Measurements from ENCODE around the gene MMAA.
"Not testable (repeated sequence)": the region's sequence is repeated elsewhere in the genome, so short reads cannot be mapped to it uniquely, and the experiment has no call there.

MMAA gene

DNA sequence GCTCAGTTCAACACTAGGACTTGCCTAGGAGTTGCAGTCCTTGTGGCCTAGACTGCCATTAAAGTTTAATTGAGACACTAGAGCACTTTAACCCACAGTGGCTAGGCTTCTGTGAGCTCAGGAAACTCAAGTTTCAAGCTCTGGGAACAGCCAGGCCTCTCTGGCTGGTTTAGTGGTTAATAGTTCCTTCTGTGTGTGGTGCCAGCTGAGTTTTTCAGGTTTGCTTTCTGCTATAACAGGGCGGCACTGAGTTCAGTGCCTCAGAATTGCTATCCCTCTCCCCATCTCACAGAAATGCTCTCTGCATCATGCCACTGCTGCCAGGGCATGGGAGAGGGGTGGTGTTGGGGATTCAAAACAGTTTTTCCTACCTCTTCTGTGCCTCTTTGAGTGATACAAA, 15.9 kb downstream of the MMAA start:
- DNase-seq (ENCODE audit: low read depth): no peak

- no peak for DNase-seq (ENCODE audit: low read depth)
Observed at GRCh38 chr4:145635630-145636029, 16.4 kb downstream of the MMAA start.

DNA sequence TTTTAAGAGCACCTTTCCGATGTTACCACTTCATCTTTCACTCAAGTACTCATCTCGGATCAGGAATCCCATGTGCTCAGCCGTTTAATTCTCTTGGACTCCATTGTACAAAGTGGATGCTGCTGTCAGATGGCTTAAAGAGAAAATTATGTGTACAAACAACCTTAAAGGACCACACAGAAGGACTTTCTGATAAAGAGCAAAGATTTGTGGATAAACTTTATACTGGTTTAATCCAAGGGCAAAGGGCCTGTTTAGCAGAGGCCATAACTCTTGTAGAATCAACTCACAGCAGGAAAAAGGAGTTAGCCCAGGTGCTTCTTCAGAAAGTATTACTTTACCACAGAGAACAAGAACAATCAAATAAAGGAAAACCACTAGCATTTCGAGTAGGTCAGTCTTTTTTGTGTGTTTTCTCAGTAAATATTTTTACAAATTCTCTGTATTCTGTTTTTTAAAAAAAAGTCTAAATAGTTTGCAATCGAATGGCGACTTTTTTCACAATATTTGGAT, 20.1 kb downstream of the MMAA start:
- no peak for DNase-seq (ENCODE audit: low read depth)

GRCh38 chr4:145640236-145640635, 21.1 kb downstream of the MMAA start:
- DNase-seq (ENCODE audit: low read depth): not testable (repeated sequence)

- no peak for DNase-seq (ENCODE audit: low read depth)
Observed at GRCh38 chr4:145643295-145643694, 24.1 kb downstream of the MMAA start.

- no peak for DNase-seq (ENCODE audit: low read depth)
Observed at GRCh38 chr4:145644699-145645098, 25.5 kb downstream of the MMAA start.

DNA sequence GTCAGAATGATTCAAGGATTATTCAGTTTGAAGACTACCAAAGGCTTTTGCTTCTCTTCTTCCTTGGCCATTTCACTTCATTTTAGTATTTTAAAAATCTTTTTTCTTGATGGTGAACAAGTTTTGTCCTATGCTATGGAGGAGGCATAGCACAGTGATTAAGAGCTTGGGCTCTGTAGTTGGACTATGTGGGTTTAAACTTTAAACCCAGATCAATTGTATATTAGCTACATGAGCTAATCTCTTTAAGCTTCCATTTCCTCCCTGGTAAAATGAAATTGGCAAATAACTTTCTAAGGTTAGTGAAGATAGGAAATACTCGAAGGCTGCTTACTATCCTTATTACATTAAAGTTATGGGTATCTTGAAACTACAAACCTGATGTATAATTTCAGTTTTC, 37.0 kb downstream of the MMAA start:
- DNase-seq (ENCODE audit: low read depth): no peak

DNA sequence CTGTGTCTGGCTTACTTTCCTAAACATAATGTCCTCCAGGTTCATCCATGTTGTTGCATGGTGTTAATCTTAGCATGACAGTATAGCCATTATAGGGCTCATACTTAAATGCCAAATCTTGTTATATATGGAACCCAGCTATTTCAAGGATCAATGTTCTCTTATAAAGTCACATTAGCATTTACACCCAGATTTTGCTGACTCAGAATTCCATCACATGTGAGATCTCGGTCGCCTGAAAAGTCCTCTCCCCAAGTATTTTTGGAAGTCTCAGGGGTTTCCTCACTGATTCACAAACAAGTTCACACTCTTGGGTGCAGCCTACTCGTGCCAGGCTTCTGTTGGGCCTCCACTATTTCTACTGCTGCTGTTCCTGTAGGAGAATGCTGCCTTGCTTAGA, 40.9 kb downstream of the MMAA start:
- DNase-seq (ENCODE audit: low read depth): no peak

DNA sequence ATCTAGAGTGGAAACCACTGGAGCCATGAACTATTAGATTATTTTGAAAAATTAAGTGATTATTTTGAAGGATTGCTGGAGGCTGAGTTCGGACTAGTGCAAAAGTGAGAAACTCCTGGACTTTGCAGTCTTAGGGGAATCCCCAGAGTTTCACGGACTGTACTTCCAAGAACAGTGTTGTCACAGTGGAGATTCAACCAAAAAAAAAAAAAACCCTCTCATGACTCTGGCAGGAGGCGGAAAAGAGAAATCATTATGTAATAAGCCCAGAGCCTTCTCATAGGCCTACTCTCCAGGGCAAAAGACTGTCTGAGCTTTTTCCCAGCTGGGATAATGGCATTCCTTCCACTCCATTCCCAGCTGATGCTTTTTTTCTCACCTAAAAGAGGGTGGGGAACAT, 44.0 kb downstream of the MMAA start:
- DNase-seq (ENCODE audit: low read depth): no peak

DNA sequence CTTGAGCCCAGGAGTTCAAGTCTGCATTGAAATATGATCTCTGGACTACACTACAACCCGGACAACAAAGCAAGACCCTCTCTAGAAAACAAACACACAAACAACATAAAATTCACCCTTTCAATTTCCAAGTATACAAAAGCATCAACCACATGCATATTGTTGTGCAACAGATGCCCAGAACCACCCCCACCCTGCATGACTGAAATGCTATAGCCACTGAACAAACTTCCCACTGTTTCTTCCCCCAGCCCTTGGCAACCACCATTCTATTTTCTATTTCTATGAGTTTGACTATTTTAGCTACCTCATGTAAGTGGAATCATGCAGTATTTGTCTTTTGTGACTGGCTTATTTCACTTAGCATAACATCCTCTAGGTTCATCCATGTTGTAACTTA, 46.6 kb downstream of the MMAA start:
- DNase-seq (ENCODE audit: low read depth): no peak

DNA sequence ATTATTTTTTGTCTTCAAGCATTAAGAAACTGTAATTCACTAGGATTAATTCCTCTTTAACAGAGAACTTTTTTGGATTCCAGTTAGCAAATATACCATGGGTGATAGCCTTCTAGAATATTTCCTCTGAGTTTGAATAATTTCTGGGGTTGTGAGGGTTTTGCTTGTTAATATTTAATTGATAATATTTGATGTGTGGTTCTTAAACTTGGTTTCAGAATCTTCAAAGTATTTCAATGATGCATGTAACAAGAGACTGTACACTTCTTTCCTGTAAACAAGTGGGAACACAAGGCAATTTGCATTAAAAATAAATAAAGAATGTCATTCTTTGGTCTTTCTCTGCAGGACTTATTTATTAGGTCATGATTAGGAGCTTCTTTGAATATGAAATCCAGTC, 51.2 kb downstream of the MMAA start:
- no peak for DNase-seq (ENCODE audit: low read depth)

DNA sequence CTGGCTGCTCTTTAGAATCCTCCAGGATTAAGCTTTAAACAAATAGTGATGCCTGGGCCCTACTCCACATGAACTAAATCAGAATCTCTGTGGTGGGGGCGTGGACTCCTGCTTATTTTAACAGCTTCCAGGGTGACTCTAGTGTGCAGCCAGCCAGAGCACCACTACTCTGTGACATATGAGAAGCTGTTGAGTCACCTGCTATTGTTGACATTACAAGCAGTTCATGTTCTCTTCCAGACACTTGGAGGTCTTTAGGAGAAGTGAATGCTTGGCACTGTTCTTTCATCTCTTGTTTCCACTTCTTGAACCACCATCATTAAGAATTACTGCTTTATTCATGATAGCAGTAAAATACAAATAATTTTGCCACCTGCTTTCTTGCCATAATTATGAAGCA, 60.3 kb downstream of the MMAA start:
- no peak for DNase-seq (ENCODE audit: low read depth)

DNA sequence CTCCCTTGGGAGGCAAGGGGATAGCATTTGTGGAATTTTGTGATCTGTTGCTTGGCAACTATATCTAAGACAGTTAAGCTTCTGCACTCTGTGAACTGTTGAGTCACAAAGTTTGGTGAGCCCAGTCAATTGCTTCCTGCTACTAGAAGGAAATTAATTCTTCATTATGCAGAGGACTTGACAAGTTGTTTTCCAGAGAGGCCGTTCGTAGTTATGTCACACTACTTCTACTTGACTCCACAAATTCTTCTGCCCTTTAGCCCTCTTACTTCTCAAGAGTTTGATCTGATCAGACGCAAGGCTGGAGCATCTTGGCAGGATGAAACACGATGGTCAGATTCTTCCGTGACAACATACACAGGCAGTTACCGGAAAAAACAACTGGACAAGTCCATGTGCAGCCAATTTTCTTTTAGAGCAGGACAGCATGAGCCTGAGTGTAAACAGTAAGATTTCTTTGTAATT, 60.8 kb downstream of the MMAA start, which contains the start of gene C4orf51:
C4orf51 (plus strand) TSS at position 156 of the 465 bp plus-strand sequence; CDS start at position 214, 58 bp downstream.
- no peak for DNase-seq (ENCODE audit: low read depth)

DNA sequence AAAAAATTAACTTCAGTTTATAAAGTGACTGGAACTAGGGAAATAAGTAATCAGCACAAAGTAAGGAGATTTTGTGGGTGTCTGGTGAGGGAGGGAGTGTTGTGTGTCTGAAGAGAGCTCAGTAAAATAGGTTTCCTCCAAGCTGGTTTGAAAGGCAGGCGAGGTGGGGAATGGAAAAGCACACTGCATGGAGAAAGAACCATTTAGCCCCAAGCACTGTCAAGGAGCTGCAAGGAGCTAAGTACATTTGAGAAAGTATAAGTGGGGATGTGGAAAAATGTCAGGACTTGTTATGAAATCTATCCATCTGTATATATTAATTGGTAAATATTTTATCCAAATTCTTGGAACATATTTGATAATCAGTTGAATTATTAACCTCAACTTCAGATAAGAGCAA, 61.7 kb downstream of the MMAA start:
- DNase-seq (ENCODE audit: low read depth): no peak

GRCh38 chr4:145681518-145681917, 62.3 kb downstream of the MMAA start:
- DNase-seq (ENCODE audit: low read depth): no peak

- DNase-seq (ENCODE audit: low read depth): no peak
Observed at GRCh38 chr4:145681956-145682355, 62.8 kb downstream of the MMAA start.

DNA sequence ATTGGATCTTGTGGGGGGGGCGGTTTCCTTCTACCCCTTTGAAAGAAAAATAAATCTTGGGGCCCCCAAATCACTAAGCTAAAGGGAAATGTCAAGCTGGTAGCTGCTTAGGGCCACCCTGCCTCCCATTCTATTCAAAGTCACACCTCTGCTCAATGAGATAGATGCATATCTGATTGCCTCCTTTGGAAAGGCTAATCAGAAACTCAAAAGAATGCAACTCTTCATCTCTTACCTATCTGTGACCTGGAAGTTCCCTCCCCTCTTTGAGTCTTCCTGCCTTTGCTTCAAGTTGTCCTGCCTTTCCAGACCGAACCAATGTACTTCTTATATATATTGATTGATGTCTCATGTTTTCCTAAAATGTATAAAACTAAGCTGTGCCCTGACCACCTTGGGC, 67.8 kb downstream of the MMAA start:
- no peak for DNase-seq (ENCODE audit: low read depth)

GRCh38 chr4:145690610-145691009, 71.4 kb downstream of the MMAA start:
- no peak for DNase-seq (ENCODE audit: low read depth)

- not testable (repeated sequence) for DNase-seq (ENCODE audit: low read depth)
Observed at GRCh38 chr4:145691416-145691815, 72.2 kb downstream of the MMAA start.

DNA sequence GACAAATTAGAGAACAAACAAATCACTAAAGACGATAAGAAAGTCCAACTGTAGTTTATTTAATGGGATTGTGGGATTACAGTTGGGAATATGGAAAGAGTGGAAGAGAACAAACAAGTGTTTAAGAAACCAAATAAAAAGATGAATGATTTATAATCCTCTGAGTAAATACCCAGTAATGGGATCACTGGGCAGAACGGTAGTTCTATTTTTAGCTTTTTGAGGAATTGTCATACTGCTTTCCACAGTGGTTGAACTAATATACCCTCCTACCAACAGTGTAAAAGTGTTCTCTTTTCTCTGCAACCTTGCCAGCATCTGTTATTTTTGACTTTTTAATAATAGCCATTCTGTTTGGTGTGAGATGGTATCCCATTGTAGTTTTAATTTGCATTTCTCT, 75.7 kb downstream of the MMAA start:
- DNase-seq (ENCODE audit: low read depth): no peak

DNA sequence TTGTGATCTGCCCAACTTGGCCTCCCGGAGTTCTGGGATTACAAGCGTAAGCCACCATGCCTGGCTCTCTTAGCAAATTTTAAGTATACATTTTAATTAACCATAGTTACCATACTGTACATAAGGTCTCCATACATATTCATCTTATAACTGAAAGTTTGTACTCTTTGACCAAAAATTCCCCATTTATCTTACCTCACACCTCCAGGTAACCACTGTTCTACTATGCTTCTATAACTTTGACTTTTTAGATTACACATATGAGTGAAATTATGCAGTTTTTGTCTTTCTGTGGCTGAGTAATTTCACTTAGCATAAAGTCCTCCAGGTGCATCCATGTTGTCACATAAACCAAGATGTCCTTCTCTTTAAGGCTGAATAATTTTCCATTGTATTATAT, 78.1 kb downstream of the MMAA start:
- DNase-seq (ENCODE audit: low read depth): no peak

- DNase-seq (ENCODE audit: low read depth): no peak
Observed at GRCh38 chr4:145698507-145698906, 79.3 kb downstream of the MMAA start.

DNA sequence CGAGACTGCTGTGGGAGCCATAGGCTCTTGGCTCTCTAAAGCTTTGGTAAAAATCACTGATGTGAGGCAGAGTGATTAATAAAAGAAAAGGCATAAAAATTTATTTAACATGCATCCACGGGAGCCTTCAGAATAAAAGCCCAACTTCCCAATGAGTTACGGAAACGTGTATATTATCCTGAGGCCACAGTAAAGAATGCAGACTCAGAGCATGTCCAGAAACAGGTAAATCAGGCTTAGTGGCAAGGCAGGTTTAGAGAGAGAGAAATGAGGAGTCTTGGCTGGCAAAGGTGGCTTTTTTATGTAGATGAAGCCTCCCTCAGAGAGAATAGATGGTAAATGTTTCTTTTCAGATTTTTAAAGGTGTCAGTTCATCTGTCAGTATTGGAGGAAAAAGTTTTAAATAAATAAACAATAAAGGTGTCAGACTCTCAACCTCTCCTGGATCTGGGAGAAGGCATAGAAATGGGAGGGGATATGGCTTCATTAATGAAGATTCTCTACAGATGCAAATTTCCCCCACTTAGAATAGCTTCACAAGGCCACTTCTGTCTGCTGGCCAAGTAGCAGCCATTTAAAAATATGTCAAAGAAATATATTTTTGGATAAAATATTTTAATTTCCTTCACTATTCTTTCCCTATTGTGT, 84.8 kb downstream of the MMAA start:
- no peak for DNase-seq (ENCODE audit: low read depth)

GRCh38 chr4:145709336-145709735, 90.2 kb downstream of the MMAA start:
- no peak for DNase-seq (ENCODE audit: low read depth)

All from activated T-cell treated with anti-CD3 and anti-CD28 coated beads for 24 hours (primary cell).